Breast epithelium (tissue), 3 donors: ENCODE measurements around the gene RNF125.
"Not testable (repeated sequence)": the region's sequence is repeated elsewhere in the genome, so short reads cannot be mapped to it uniquely, and the experiment has no call there.

ENCODE experiments used
- CTCF ChIP-seq, 3 donors: fragments of 450-650 bp; IDR thresholded peaks; one replicate each; pipeline ENCODE4 v1.5.1; 2016 to 2017; ENCODE audit warnings: antibody characterized with exemption in 3 of 3, mild to moderate bottlenecking in 3 of 3, moderate library complexity in 3 of 3
- POLR2AphosphoS5 ChIP-seq, 3 donors: sonication (generic); formaldehyde crosslinking; IDR thresholded peaks; one replicate each; pipeline ENCODE4 v1.6.1; 2017; ENCODE audit warnings: antibody characterized with exemption in 3 of 3

- TF ChIP-seq POLR2AphosphoS5, CTCF (IDR thresholded peaks at IDR 0.05): not testable (repeated sequence)
Measured at GRCh38 chr18:32019949-32020625, 1.5 kb downstream of the RNF125 start.
